ENCODE measurements around the gene GTF2H1. TPM values are rescaled to one million over a fixed set of nuclear protein-coding genes. Genes with fewer than 3 reads are reported as not detected.

The GTF2H1 gene
- total RNA-seq, 1 experiment from 2014 or later, result 72.0 TPM

- DNase-seq, result no peak
- no TSS peak for BruUV-seq (replicated peaks)
- Mint-ChIP-seq H3K9me3 (ENCODE audit: unreplicated experiment) (no peaks in the 10 kb centered on the region), H3K4me3 (ENCODE audit: unreplicated experiment) (no peak overlapping the region), H3K36me3 (ENCODE audit: insufficient read depth, unreplicated experiment) (no peaks in the 10 kb centered on the region), H3K27me3 (ENCODE audit: insufficient read depth, unreplicated experiment) (no peaks in the 10 kb centered on the region), H3K27ac (ENCODE audit: unreplicated experiment) (no peak overlapping the region), H3K4me1 (ENCODE audit: low read depth, unreplicated experiment) (no peaks in the 10 kb centered on the region)
- intact Hi-C loops (cut with micrococcal nuclease; ENCODE audit: unreplicated experiment), result no loop called here
- Histone ChIP-seq H3K4me1 (peaks cover 11% of the 10 kb centered on the region), H3K36me3 (ENCODE audit: control insufficient read depth, insufficient read depth, low read length) (no peaks in the 10 kb centered on the region), H3K27me3 (replicated peaks; ENCODE audit: control insufficient read depth, insufficient read depth, low read length) (no peaks in the 10 kb centered on the region), H3K9me3 (no peaks in the 10 kb centered on the region), H3K4me3 (ENCODE audit: low read depth, low read length) (no peak overlapping the region)
- CTCF ChIA-PET, result interaction anchor here (0.6 to 1.2 kb wide), 3 partner anchors 36 to 102 kb away, joined by 3 to 9 read pairs (median 4); no protein-coding TSS in a partner anchor
- POLR2A ChIA-PET, result interaction anchor here (0.6 to 1.1 kb wide), 4 partner anchors 12 to 51 kb away, joined by 4 to 13 read pairs (median 6); partner anchors contain the start of genes HPS5 and LDHA
- TF ChIP-seq CTCF (IDR thresholded peaks at IDR 0.05; ENCODE audit: insufficient read depth in 1 of 2, low read depth in 1 of 2, low read length in 1 of 2, severe bottlenecking in 1 of 2, unreplicated experiment in 1 of 2), result no peak
Measured at GRCh38 chr11:18372201-18372600, 49.8 kb downstream of the GTF2H1 start.

GRCh38 chr11:18374956-18375355 lies 52.6 kb downstream of the GTF2H1 start:
- Histone ChIP-seq H3K9me3 (no peaks in the 10 kb centered on the region), H3K4me1 (peaks cover 11% of the 10 kb centered on the region), H3K4me3 (ENCODE audit: low read depth, low read length) (no peak overlapping the region), H3K36me3 (ENCODE audit: control insufficient read depth, insufficient read depth, low read length) (no peaks in the 10 kb centered on the region), H3K27me3 (replicated peaks; ENCODE audit: control insufficient read depth, insufficient read depth, low read length) (no peaks in the 10 kb centered on the region)
- no peaks in the 10 kb centered on the region for H3K36me3 Mint-ChIP-seq (ENCODE audit: insufficient read depth, unreplicated experiment)
- intact Hi-C loops (cut with micrococcal nuclease; ENCODE audit: unreplicated experiment), result no loop called here
- BruUV-seq (replicated peaks), result no TSS peak
- H3K27ac Mint-ChIP-seq (ENCODE audit: unreplicated experiment), result no peak overlapping the region
- ChIA-PET CTCF (no interaction called here), POLR2A (no interaction called here)
- no peaks in the 10 kb centered on the region for H3K4me1 Mint-ChIP-seq (ENCODE audit: low read depth, unreplicated experiment)
- DNase-seq, result no peak
- H3K4me3 Mint-ChIP-seq (ENCODE audit: unreplicated experiment), result no peak overlapping the region
- H3K9me3 Mint-ChIP-seq (ENCODE audit: unreplicated experiment), result no peaks in the 10 kb centered on the region
- H3K27me3 Mint-ChIP-seq (ENCODE audit: insufficient read depth, unreplicated experiment), result no peaks in the 10 kb centered on the region
- no peak for TF ChIP-seq CTCF (IDR thresholded peaks at IDR 0.05; ENCODE audit: insufficient read depth in 1 of 2, low read depth in 1 of 2, low read length in 1 of 2, severe bottlenecking in 1 of 2, unreplicated experiment in 1 of 2)

- intact Hi-C loops (cut with micrococcal nuclease; ENCODE audit: unreplicated experiment), result no loop called here
- BruUV-seq (replicated peaks), result no TSS peak
- no peak for DNase-seq
- no peak overlapping the region for H3K27ac Mint-ChIP-seq (ENCODE audit: unreplicated experiment)
- CTCF ChIA-PET, result interaction anchor here (0.7 kb wide), 1 partner anchor 164 kb away, joined by 3 read pairs; no protein-coding TSS in a partner anchor
- no peaks in the 10 kb centered on the region for H3K27me3 Mint-ChIP-seq (ENCODE audit: insufficient read depth, unreplicated experiment)
- Histone ChIP-seq H3K4me3 (ENCODE audit: low read depth, low read length) (no peak overlapping the region), H3K27me3 (replicated peaks; ENCODE audit: control insufficient read depth, insufficient read depth, low read length) (no peaks in the 10 kb centered on the region), H3K36me3 (ENCODE audit: control insufficient read depth, insufficient read depth, low read length) (no peaks in the 10 kb centered on the region), H3K4me1 (peaks cover 10% of the 10 kb centered on the region), H3K9me3 (no peaks in the 10 kb centered on the region)
- POLR2A ChIA-PET, result interaction anchor here (0.5 kb wide), 1 partner anchor 12 kb away, joined by 3 read pairs; no protein-coding TSS in a partner anchor
- no peaks in the 10 kb centered on the region for H3K9me3 Mint-ChIP-seq (ENCODE audit: unreplicated experiment)
- no peaks in the 10 kb centered on the region for H3K4me1 Mint-ChIP-seq (ENCODE audit: low read depth, unreplicated experiment)
- H3K4me3 Mint-ChIP-seq (ENCODE audit: unreplicated experiment), result no peak overlapping the region
- no peaks in the 10 kb centered on the region for H3K36me3 Mint-ChIP-seq (ENCODE audit: insufficient read depth, unreplicated experiment)
- no peak for TF ChIP-seq CTCF (IDR thresholded peaks at IDR 0.05; ENCODE audit: insufficient read depth in 1 of 2, low read depth in 1 of 2, low read length in 1 of 2, severe bottlenecking in 1 of 2, unreplicated experiment in 1 of 2)
Measured at GRCh38 chr11:18375941-18376340, 53.6 kb downstream of the GTF2H1 start.
